Right lobe of liver (tissue), 4 donors: ENCODE measurements around the gene COTL1.

Experiments used
- CTCF ChIP-seq, 4 donors: fragments of 200-600 bp in 3 of 4; fragments of 450-650 bp in 1 of 4; IDR thresholded peaks; one replicate each; pipeline versions ENCODE4 v1.5.1 to v1.8.0; 2016 to 2022; ENCODE audit warnings: antibody characterized with exemption in 4 of 4, mild to moderate bottlenecking in 2 of 4
- POLR2A ChIP-seq: fragments of 450-650 bp; IDR thresholded peaks from one replicate; pipeline ENCODE4 v1.6.1; 2017; ENCODE audit warnings: antibody characterized with exemption, mild to moderate bottlenecking
- donor health status: DM: no; HTN: no; CAD: no.
- donor health status: DM: no; HTN: no; CAD: no.
- donor health status: DM: no; HTN: yes; CAD: no.

- no peak for TF ChIP-seq CTCF (IDR thresholded peaks at IDR 0.05)
- no peak for TF ChIP-seq POLR2A
Measured at GRCh38 chr16:84519855-84520254, 98.0 kb downstream of the COTL1 start.
